HG02840 (cell line): ENCODE measurements around the gene TMEM135.
"Not testable (repeated sequence)": the region's sequence is repeated elsewhere in the genome, so short reads cannot be mapped to it uniquely, and the experiment has no call there.

ENCODE experiments used
- ATAC-seq: cut with Tn5 transposase; IDR thresholded peaks from one replicate; pipeline ENCODE4 v1.9.1; 2021; ENCODE audit warnings: mild to moderate bottlenecking, moderate library complexity, moderate number of reproducible peaks; ENCODE audit not compliant: unreplicated experiment, low FRiP score

TMEM135 gene

GRCh38 chr11:87239001-87239400 is 201.3 kb downstream of the TMEM135 start:
- ATAC-seq = no peak

GRCh38 chr11:87239531-87239930 is 201.8 kb downstream of the TMEM135 start:
- ATAC-seq = no peak

DNA sequence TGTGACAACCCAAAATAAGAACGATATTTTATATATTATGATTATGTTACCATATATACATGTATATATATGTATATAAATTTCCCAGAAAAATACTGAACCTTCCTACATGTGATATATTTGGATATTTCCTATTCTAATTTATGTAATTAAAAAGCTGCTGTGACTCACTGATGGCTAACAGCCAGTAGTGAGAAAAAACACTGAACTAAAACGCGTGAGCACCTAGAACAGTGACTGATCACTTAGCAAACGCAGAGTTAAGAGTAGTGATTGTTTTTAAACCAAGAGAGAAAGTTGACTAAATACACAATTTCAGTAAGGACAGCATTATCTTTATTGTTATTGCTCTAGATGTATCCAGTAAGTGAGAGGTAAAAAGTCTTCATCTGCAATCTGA is 213.8 kb downstream of the TMEM135 start:
- ATAC-seq = no peak

- no peak for ATAC-seq
Observed at GRCh38 chr11:87252869-87253268, 215.1 kb downstream of the TMEM135 start.

DNA sequence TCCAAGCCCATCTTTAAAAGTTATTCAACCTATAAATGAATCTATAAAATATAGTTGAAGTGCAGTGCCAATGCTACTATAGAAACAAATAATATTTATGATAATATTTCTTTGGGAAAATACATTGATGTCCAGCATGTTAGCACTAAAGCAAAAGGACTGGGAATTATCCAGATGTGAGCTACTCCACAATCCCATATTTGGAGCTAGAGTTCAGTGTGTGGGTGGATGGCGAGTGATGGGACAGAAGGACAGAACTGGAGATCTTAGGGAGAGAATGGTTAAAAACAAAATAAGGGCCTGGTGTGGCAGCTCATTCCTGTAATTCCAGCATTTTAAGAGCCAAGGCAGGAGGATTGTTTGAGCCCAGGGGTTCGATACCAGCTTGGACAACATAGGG is 216.8 kb downstream of the TMEM135 start:
- ATAC-seq = no peak

- ATAC-seq = no peak
Observed at GRCh38 chr11:87255589-87255988, 217.9 kb downstream of the TMEM135 start.

DNA sequence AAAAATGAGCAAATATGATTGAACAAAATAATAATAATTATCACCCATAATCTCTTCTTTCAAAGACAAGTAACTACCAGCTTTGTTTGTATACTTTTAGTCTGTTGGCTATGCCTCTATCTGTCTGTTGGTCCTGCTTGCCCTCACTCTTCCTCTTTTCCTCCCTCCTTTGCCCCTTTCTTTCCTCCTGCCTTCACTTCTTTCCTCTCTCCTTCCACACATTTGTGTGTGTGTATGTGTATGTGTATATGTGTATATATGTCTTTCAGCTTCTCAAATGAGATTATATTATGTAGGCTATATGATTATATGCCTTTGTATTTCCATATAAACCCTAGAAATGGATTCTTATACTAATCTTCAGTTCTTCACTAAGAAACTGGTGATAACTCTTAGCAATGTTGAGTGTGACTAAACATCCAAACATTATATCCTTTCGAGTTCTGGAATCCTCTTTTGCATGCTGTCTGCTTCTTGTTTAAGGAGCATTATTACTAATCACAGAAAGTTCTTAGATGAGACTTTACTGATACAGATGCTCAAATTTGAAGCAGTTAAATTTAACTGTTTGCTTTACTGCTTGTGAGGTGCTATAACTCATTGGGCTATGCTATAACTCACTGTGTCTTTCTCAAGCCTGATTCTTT is 219.1 kb downstream of the TMEM135 start:
- no peak for ATAC-seq

- no peak for ATAC-seq
Observed at GRCh38 chr11:87258171-87258833, 220.6 kb downstream of the TMEM135 start.

- no peak for ATAC-seq
Observed at GRCh38 chr11:87259736-87260135, 222.0 kb downstream of the TMEM135 start.

DNA sequence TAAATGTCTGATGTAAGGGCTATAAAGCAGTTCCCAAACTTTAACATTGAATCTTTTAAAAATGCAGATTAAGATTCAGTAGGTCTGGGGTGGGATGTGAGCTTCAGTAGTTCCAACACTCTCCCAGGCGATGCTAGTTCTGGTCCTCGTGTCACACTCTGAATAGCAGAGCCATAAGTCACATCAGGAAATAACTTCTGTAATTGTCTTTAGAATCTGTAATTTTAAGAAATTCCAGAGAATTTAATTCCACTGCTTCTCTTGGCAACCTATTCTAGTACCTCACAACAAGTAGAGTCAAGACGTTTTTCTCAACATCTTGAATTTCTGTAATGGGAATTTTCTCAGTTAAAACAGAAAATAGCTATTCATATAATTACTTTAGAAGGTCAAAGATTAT is 223.1 kb downstream of the TMEM135 start:
- no peak for ATAC-seq

DNA sequence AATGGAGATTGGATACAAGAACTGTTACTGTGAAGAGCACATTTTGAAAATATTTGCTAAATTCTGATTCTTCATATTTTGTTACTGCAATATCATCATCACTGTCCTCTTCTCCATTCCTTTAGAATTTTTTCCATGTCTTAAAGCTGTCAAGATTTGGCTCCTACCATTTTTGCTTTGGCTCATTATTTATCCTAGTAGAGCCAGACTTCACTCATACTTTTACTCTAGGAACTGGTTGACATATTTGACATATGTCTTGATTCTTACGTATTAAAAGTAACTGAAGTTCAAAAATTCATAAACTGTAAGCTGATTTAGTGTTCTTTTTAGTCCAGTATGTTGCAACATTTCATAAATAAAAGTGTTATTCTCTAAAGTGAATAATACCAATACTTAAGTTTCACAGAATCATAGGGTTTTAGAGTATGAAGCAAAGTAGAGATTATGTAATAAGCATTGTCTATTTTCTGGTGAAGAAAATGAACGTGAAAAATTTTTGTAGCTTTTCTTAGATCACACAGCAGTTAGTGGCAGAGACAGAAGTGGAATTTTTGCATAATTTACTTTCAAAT is 225.6 kb downstream of the TMEM135 start:
- no peak for ATAC-seq

GRCh38 chr11:87263979-87264378 is 226.2 kb downstream of the TMEM135 start:
- no peak for ATAC-seq

DNA sequence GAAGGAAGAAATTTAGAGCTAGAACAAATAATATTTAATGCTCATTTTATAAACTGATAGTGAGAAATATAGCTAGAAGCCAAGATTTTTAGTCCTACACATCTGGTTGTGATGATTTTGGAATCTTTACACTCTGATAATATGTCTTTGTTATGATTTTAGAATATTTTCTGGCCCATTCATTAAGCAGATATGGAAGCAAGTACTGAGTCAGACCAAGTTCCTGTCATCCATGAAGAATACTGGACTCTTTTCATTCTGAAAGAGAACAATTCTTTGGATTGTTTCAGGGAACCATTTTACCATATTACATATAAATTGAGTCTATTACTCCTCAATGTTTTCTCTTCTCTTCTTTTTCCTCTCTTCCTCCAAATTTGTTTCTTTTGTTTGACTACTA is 227.4 kb downstream of the TMEM135 start:
- no peak for ATAC-seq

GRCh38 chr11:87265979-87266378 is 228.2 kb downstream of the TMEM135 start:
- ATAC-seq = no peak

- no peak for ATAC-seq
Observed at GRCh38 chr11:87266751-87267150, 229.0 kb downstream of the TMEM135 start.

DNA sequence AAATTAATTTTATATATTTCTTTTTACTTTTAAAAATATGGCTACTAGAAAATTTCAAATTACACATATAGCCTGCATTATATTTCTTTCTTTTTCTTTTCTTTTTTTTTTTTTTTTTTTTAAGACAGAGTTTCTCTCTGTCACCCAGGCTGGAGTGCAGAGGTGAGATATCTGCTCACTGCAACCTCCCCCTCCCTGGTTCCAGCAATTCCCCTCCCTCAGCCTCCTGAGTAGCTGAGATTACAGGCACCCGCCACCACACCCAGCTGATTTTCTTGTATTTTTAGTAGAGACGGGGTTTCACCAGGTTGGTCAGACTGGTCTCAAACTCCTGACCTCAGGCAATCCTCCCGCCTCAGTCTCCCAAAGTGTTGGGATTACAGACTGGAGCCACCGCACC is 234.2 kb downstream of the TMEM135 start:
- not testable (repeated sequence) for ATAC-seq

DNA sequence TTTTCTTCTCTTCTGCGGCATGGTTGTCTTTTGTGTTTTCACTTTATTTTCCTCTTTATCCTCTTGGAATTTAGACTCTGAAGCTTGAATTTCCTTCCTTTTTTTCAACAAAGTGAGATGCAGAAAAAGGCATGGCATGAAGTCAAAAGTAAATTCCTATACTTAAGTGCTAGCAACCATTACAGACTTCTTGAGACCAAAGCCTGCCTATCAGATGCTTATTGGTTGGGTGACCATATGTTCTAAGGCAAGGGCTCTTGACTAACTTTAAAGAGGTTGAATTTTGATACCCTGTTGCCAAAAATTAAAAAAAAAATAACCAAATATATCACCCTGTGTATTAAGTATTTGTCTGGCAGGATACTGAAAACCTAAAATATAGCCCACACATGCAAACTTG is 237.4 kb downstream of the TMEM135 start:
- no peak for ATAC-seq

- no peak for ATAC-seq
Observed at GRCh38 chr11:87280143-87280542, 242.4 kb downstream of the TMEM135 start.

GRCh38 chr11:87281496-87281895 is 243.8 kb downstream of the TMEM135 start:
- ATAC-seq = no peak

- ATAC-seq = no peak
Observed at GRCh38 chr11:87284306-87284705, 246.6 kb downstream of the TMEM135 start.

- ATAC-seq = not testable (repeated sequence)
Observed at GRCh38 chr11:87285674-87286073, 247.9 kb downstream of the TMEM135 start.

- ATAC-seq = no peak
Observed at GRCh38 chr11:87286338-87286737, 248.6 kb downstream of the TMEM135 start.
